ENCODE measurements around the gene LBHD2. TPM values are rescaled to one million over a fixed set of nuclear protein-coding genes. Genes with fewer than 3 reads are reported as not detected.
"Not testable (repeated sequence)": the region's sequence is repeated elsewhere in the genome, so short reads cannot be mapped to it uniquely, and the experiment has no call there.

Gene LBHD2
- total and polyA plus RNA-seq, 2 of the 8 experiments (the other 6 are each of a cell fraction or from before 2014, with no cell fraction given), result not detected

- H3K79me1 ChIP-seq (ENCODE audit: low read depth, low read length); H2BK120ac ChIP-seq (replicated peaks; ENCODE audit: low read depth, low read length); H3K27ac ChIP-seq (ENCODE audit: low read depth, low read length); H3K23ac ChIP-seq (ENCODE audit: insufficient read length); H4K8ac ChIP-seq (ENCODE audit: extremely low read depth, insufficient read depth, low read length); H4K20me1 ChIP-seq (replicated peaks in 1 of 2; ENCODE audit: control insufficient read depth in 1 of 2, insufficient read depth in 2 of 2, low read length in 2 of 2); H3K4me2 ChIP-seq (ENCODE audit: insufficient read depth in 1 of 2, low read depth in 2 of 2, low read length in 2 of 2); H3K4me3 ChIP-seq (ENCODE audit: extremely low read depth in 1 of 4, insufficient read depth in 2 of 4, low read depth in 3 of 4, low read length in 4 of 4); H4K5ac ChIP-seq (ENCODE audit: insufficient read length, low read depth, low read length); H2AFZ ChIP-seq (ENCODE audit: low read length); H3K18ac ChIP-seq (ENCODE audit: extremely low read depth, low read length); H4K91ac ChIP-seq (replicated peaks; ENCODE audit: insufficient read length, low read length); H3K27me3 ChIP-seq (replicated peaks in 1 of 4; ENCODE audit: control insufficient read depth in 3 of 4, extremely low read depth in 1 of 4, insufficient read depth in 3 of 4, low read length in 3 of 4); H3K79me2 ChIP-seq (ENCODE audit: control insufficient read depth in 1 of 2, insufficient read depth in 2 of 2, low read length in 2 of 2); H2AK5ac ChIP-seq (ENCODE audit: low read depth, low read length); H3K23me2 ChIP-seq (ENCODE audit: low read depth, low read length); FAIRE-seq; H2BK5ac ChIP-seq (ENCODE audit: low read depth, low read length); H3K36me3 ChIP-seq (ENCODE audit: control insufficient read depth in 2 of 4, insufficient read depth in 4 of 4, low read length in 3 of 4); H2BK15ac ChIP-seq (ENCODE audit: low read length); H2BK12ac ChIP-seq (ENCODE audit: low read depth, low read length); H3K9ac ChIP-seq (replicated peaks in 1 of 4; ENCODE audit: extremely low read depth in 1 of 4, low read depth in 3 of 4, low read length in 3 of 4); H2BK20ac ChIP-seq (ENCODE audit: low read length); DNase-seq (ENCODE audit: low read depth in 1 of 2, low spot score in 2 of 2); H3K9me3 ChIP-seq (ENCODE audit: insufficient read depth in 2 of 2, low read depth in 1 of 2, low read length in 1 of 2); H3K4ac ChIP-seq (replicated peaks; ENCODE audit: insufficient read length, low read depth, low read length); H3K14ac ChIP-seq (ENCODE audit: insufficient read length); H3K56ac ChIP-seq (replicated peaks; ENCODE audit: insufficient read length, low read depth, low read length); POLR2A ChIA-PET (ENCODE audit: partially characterized antibody): not testable (repeated sequence)
- WGBS, 2 experiments (ENCODE audit: extremely low coverage in 1 of 2, insufficient coverage in 1 of 2, insufficient read length in 1 of 2, insufficient replicate concordance in 2 of 2, low coverage in 1 of 2, low lambda C conversion rate in 2 of 2, missing lambda C conversion rate in 1 of 2), result 89% methylated on average over 12 of the region's 12 CpGs; no CpG with 5 or more reads in 1 of the 2 experiments
- CTCF ChIA-PET (ENCODE audit: partially characterized antibody), result interaction anchor here (0.7 to 18.4 kb wide), 5 partner anchors 9 to 586 kb away, joined by 3 to 276 read pairs (median 4); partner anchors contain the start of gene TNFAIP2
- H3K4me1 ChIP-seq (replicated peaks in 1 of 4; ENCODE audit: control insufficient read depth in 3 of 4, insufficient read depth in 4 of 4, low read length in 3 of 4), result peaks cover 7 to 27% (median 20%) of the 10 kb centered on the region in 4 experiments
Observed at GRCh38 chr14:103115086-103115679, 31.2 kb downstream of the LBHD2 start.
